HG03342 (cell line): ENCODE data around the gene CENPF.

Experiments used
- ATAC-seq: cut with Tn5 transposase; IDR thresholded peaks from one replicate; pipeline ENCODE4 v1.9.1; 2021; ENCODE audit warnings: mild to moderate bottlenecking, moderate library complexity; ENCODE audit not compliant: unreplicated experiment

Gene CENPF

DNA sequence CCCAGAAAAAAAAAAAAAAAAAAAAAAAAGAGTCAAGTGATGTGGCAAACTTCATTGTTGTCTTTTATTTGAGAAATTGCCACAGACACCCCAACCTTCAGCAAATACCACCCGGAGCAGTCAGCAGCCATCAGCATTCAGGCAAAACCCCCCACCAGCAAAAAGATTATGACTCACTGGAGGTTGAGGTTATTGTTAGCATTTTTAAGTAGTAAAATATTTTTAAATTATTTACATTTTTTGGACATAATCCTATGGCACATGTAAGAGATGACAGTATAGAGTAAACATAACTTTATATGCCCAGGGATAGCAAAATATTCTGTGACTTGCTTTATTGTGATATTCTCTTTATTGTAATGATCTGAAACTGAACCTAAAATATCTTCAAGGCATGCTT lies 95.6 kb downstream of the CENPF start:
- ATAC-seq = no peak

DNA sequence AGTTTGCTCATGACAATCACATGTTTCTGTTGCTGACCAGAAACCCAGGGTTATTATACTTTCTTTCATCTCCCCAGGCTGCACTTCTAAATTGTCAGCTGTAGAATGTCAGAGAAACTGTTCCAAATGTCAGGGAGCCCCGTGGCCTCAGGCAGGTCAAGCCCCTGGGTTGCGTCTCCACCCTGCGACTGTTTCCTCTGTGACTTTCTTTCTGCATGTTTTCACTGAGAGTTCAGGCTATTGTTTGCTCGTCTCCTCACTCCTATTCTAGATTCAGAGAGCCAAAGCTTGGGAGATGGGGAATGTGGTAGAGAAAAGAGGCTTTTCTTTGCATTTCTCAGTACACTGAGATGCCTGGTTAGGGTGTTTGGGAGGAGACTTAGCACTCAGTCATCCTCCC lies 97.4 kb downstream of the CENPF start:
- no peak for ATAC-seq

DNA sequence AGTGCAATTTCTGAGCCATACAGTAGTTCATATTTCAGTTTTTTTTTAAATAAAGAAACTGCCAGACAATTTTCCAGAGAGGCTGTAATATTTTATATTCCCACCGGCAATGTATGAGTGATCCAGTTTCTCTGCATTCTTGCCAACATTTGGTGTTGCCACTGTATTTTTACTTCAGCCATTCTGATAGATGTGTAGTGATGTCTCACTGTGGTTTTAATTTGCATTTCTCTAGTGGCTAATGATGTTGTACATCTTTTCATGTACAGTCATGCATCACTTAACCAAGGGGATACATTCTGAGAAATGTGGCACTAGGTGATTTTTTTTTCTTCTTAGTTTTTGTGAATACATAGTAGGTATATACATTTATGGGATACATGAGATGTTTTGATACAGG lies 99.6 kb downstream of the CENPF start:
- ATAC-seq = no peak

DNA sequence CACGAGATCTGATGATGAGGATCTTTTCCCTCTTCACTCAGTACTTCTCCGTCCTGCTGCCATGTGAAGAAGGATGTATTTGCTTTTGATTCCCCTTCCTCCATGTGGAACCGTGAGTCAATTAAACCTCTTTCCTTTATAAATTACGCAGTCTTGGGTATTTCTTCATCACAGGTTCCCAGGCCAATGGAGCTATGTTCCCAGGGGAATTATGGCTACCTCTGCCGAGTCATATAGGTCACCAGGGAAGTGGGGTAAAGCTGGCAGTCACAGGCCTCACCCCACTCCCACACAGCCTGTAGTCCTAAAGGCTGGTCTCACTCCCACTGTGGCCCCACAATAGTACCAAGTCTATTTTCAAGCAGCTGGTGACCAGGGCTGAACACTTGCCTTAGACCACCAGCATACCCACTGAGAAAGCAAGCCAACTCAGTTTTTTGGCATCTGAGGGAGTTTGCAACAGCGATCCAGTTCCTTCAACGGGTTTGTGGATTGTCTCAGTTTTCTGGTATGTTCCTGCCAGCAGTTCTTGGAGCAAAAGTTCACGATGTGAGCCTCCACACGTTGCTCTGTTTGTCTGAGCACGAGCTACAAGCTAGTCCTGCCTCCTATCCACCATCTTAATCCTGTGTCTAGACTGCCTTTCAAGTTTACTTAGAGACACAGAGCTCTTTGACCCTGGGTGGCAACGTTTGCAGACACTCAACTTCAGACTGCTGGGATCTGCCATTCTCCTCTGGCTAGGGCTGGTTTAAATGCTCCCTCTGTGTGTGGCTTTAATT lies 104.5 kb downstream of the CENPF start:
- ATAC-seq = no peak

GRCh38 chr1:214708321-214708955 lies 105.4 kb downstream of the CENPF start:
- no peak for ATAC-seq

DNA sequence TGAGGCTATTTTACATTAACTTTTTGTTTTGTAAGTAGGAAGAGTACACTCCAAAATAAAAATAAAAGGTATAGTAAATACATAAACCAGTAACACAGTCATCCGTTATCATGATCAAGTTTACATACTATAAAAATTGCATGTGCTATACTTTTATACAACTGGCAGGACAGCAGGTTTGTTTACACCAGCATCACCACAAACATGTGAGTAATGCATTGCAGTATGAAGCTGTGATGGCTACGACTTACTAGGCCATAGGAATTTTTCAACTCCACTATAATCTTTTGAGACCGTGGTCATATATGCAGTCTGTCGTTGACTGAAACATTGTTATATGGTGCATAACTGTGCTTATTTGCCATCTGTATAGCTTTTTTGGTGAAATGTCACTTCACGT lies 106.2 kb downstream of the CENPF start:
- no peak for ATAC-seq

DNA sequence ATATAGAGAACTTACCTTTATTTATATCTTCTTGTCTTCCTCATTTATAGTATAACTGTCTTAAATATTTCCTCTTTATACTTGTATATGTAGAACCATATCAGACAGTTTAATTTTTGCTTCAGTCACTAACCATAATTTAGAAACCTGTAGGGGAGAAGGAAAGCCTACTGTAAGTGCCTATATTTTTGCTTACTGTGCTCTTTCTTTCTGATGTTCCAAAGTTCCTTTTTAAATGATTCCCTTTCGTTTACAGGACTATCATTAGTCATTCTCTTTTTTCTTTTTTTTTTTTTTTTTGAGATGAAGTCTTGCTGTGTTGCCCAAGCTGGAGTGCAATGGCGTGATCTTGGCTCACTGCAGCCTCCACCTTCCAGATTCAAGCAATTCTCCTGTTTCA lies 109.7 kb downstream of the CENPF start:
- no peak for ATAC-seq
